HepG2 (cell line): ENCODE results near the gene SLC22A31. TPM values are rescaled to one million over a fixed set of nuclear protein-coding genes. Genes with fewer than 3 reads are reported as not detected.
A peak's percentile ranks its signal among the peaks of the same experiment; 100 is the strongest.

Experiments
- ELF1 ChIP-seq: sonication (generic); formaldehyde crosslinking; IDR thresholded peaks from 2 replicates; pipeline ENCODE4 v1.4.0; 2020; ENCODE audit warnings: missing genetic modification reagents
- KDM3A ChIP-seq: IDR thresholded peaks from 2 replicates; pipeline ENCODE4 v1.6.1; 2018; ENCODE audit warnings: low read depth, missing compliant biosample characterization
- KDM5B ChIP-seq: sonication (generic); formaldehyde crosslinking; IDR thresholded peaks from 2 replicates; pipeline ENCODE4 v1.4.0; 2020; ENCODE audit warnings: missing genetic modification reagents, mild to moderate bottlenecking, borderline replicate concordance
- KMT2B ChIP-seq: IDR thresholded peaks from 2 replicates; pipeline ENCODE4 v1.6.1; 2016; ENCODE audit warnings: missing genetic modification reagents, missing compliant biosample characterization
- MAZ ChIP-seq, 2 experiments: sonication (generic) in 1 of 2; formaldehyde crosslinking in 1 of 2; IDR thresholded peaks; 2 replicates each; pipeline versions ENCODE4 v1.5.0 to v1.6.1; 2012 to 2020; ENCODE audit warnings: low read depth in 2 of 2, mild to moderate bottlenecking in 2 of 2, borderline replicate concordance in 1 of 2, improper control_type of control experiment in 1 of 2, low read length in 1 of 2, missing genetic modification reagents in 1 of 2, moderate library complexity in 1 of 2
- MEF2D ChIP-seq: sonication (generic); formaldehyde crosslinking; IDR thresholded peaks from 2 replicates; pipeline ENCODE4 v1.5.1; 2020; ENCODE audit warnings: mild to moderate bottlenecking, missing genetic modification reagents
- MYC ChIP-seq: sonication (generic); formaldehyde crosslinking; IDR thresholded peaks from 2 replicates; pipeline ENCODE4 v1.9.0; 2021; ENCODE audit warnings: missing genetic modification reagents, borderline replicate concordance
- NR2C2 ChIP-seq: sonication (generic); formaldehyde crosslinking; IDR thresholded peaks from 2 replicates; pipeline ENCODE4 v1.4.0; 2020; ENCODE audit warnings: missing genetic modification reagents, mild to moderate bottlenecking, moderate library complexity, borderline replicate concordance
- PAF1 ChIP-seq: IDR thresholded peaks from 2 replicates; pipeline ENCODE4 v1.6.1; 2016; ENCODE audit warnings: missing genetic modification reagents, missing compliant biosample characterization
- POLR2A ChIP-seq, 2 experiments: IDR thresholded peaks; 2 replicates each; pipeline ENCODE4 v1.6.1; 2011; ENCODE audit warnings: low read depth in 2 of 2, low read length in 2 of 2, mild to moderate bottlenecking in 1 of 2, moderate library complexity in 1 of 2; ENCODE audit not compliant: insufficient read depth in 1 of 2
- RFX1 ChIP-seq: fragments of 450-650 bp; IDR thresholded peaks from 2 replicates; pipeline ENCODE4 v1.6.1; 2017
- ZNF407 ChIP-seq: sonication (generic); formaldehyde crosslinking; IDR thresholded peaks from one replicate; pipeline ENCODE4 v1.5.1; 2020; ENCODE audit warnings: mild to moderate bottlenecking, missing genetic modification reagents; ENCODE audit errors: not compliant biosample characterization
- ZNF589 ChIP-seq: sonication (generic); formaldehyde crosslinking; conservative IDR thresholded peaks from 2 replicates; pipeline ENCODE4 v1.8.0; 2022; ENCODE audit warnings: mild to moderate bottlenecking, moderate library complexity, missing genetic modification reagents
- ZNF615 ChIP-seq: sonication (generic); formaldehyde crosslinking; IDR thresholded peaks from 2 replicates; pipeline ENCODE4 v1.5.0; 2020; ENCODE audit warnings: mild to moderate bottlenecking, missing genetic modification reagents, borderline replicate concordance
- ZNF775 ChIP-seq: sonication (generic); formaldehyde crosslinking; IDR thresholded peaks from 2 replicates; pipeline ENCODE4 v1.4.0; 2020; ENCODE audit warnings: missing genetic modification reagents, mild to moderate bottlenecking, moderate library complexity, borderline replicate concordance
- polyA plus RNA-seq, 8 experiments: library from polyadenylated mRNA; depleted of rRNA in 3 of 8; stranded (reverse) in 7 of 8; unstranded in 1 of 8; fragments of >200 nt; fragmentation: Illumina TruSeq in 4 of 8; extraction: Trizol in 4 of 8; gene quantifications; 2 replicates each; pipeline versions ENCODE4 v1.2.1 to v1.2.3, GENCODE V29; 2011 to 2016; ENCODE audit warnings: low read depth in 4 of 8, missing spikeins in 1 of 8, mixed read lengths in 1 of 8; ENCODE audit not compliant: insufficient read depth in 1 of 8
- total RNA-seq, 5 experiments: library from RNA; depleted of rRNA; stranded (reverse); fragments of >200 nt; fragmentation: Illumina TruSeq; extraction: Trizol; gene quantifications; 2 replicates each; pipeline ENCODE4 v1.2.3, GENCODE V29; 2016; ENCODE audit warnings: low read depth in 1 of 5
- TF ChIP-seq, protein P1 (sequence below): sonication (generic); formaldehyde crosslinking; IDR thresholded peaks from 2 replicates; pipeline ENCODE4 v1.5.1; 2020; ENCODE audit warnings: mild to moderate bottlenecking, missing genetic modification reagents, moderate library complexity

The SLC22A31 gene
- total and polyA plus RNA-seq, 2 of the 13 experiments (the other 11 are each of a cell fraction or from before 2014, with no cell fraction given): 67.3 to 83.3 TPM

DNA sequence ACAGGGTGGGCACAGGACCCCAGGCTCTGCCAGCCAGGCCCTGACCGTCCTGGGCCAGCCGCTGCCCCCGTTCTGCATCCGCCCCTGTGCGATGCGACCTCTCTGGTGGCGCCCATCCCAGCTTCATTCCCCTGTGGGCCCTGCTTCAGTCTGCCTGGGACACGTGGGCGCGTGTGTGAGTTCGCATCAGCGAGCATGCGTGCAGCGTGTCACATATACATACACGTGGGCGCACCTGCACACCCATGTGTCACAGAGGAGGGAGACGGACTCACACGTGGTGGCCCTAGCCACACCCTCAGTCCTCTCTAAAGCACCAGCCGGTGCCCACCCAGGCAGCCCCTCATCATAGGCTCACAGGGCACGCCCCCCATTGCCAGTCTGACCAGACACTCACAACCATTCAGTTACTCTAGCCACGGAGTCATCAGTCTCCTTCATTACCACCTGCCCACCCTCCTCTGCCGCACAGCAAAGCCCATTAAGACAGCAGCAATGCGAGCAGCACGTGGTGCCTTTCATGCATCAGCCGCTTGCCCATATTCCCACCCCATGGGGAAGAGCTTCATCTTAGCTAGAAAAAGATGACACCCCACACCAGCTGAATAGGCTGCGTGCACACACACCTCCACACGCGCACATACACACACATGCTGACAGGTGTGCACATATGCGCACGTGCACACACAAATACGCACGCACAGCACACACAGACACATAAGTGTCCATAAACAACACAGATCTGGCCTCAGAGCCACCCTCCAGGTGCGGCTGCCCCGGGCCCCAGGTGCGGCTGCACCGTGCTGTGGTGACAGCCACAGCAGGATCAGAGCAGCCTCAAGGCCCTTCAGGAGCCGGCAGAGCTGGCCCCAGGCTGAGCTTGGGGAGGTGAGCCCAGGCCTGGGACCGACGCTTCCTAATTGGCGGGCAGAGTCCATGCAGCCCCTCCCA is 38.3 kb downstream of the SLC22A31 start (continued):
- TF ChIP-seq ZNF407 (CRISPR knock-in tag): no peak
- no peak for TF ChIP-seq NR2C2
- no peak for TF ChIP-seq KDM3A
- TF ChIP-seq, protein P1, sequence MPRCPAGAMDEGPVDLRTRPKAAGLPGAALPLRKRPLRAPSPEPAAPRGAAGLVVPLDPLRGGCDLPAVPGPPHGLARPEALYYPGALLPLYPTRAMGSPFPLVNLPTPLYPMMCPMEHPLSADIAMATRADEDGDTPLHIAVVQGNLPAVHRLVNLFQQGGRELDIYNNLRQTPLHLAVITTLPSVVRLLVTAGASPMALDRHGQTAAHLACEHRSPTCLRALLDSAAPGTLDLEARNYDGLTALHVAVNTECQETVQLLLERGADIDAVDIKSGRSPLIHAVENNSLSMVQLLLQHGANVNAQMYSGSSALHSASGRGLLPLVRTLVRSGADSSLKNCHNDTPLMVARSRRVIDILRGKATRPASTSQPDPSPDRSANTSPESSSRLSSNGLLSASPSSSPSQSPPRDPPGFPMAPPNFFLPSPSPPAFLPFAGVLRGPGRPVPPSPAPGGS (CRISPR knock-in tag): no peak
- TF ChIP-seq PAF1 (CRISPR knock-in tag): no peak
- TF ChIP-seq MYC (CRISPR knock-in tag): no peak
- TF ChIP-seq RFX1: no peak
- TF ChIP-seq MEF2D (CRISPR knock-in tag): no peak
- TF ChIP-seq ZNF775 (CRISPR knock-in tag): no peak
- TF ChIP-seq ELF1 (CRISPR knock-in tag): no peak
- no peak for TF ChIP-seq POLR2A (IDR thresholded peaks at IDR 0.05; ENCODE audit: insufficient read depth in 1 of 2, low read depth in 2 of 2, low read length in 2 of 2)
- TF ChIP-seq MAZ (IDR thresholded peaks at IDR 0.05; ENCODE audit: borderline replicate concordance, low read depth, low read length): no peak
- TF ChIP-seq MAZ (CRISPR knock-in tag; IDR thresholded peaks at IDR 0.05; ENCODE audit: low read depth): no peak
- no peak for TF ChIP-seq KMT2B (CRISPR knock-in tag)
- no peak for TF ChIP-seq ZNF615 (CRISPR knock-in tag)
- TF ChIP-seq ZNF589 (CRISPR knock-in tag): no peak
- TF ChIP-seq KDM5B (CRISPR knock-in tag): 0 out of 2 replicates have a peak, but pooled peaks have one; percentile 52
